Spleen (tissue), 11 donors: ENCODE results near the gene UTS2B. TPM values are rescaled to one million over a fixed set of nuclear protein-coding genes. Genes with fewer than 3 reads are reported as not detected.

Source experiments
- DNase-seq: peaks from one replicate; pipeline ENCODE4 v3.0.0-alpha.2; 2020
- H3K27ac ChIP-seq, 8 donors: fragments of 200-600 bp; sonication (generic) in 7 of 8; 1 replicate in 4 of 8; 2 replicates in 4 of 8; pipeline versions ENCODE4 v1.5.0 to v1.8.0; 2016 to 2021; ENCODE audit warnings: inconsistent platforms in 4 of 8, mild to moderate bottlenecking in 4 of 8, moderate library complexity in 1 of 8
- H3K27me3 ChIP-seq, 7 donors: fragments of 200-600 bp; sonication (generic) in 6 of 7; replicated peaks in 1 of 7; 1 replicate in 4 of 7; 2 replicates in 3 of 7; pipeline versions ENCODE4 v1.5.0 to v1.8.0; 2016 to 2021; ENCODE audit warnings: inconsistent platforms in 3 of 7, mild to moderate bottlenecking in 1 of 7
- H3K36me3 ChIP-seq, 6 donors: fragments of 200-600 bp; sonication (generic) in 5 of 6; 1 replicate in 4 of 6; 2 replicates in 2 of 6; pipeline versions ENCODE4 v1.5.0 to v1.8.0; 2016 to 2021; ENCODE audit warnings: inconsistent platforms in 2 of 6
- H3K4me1 ChIP-seq, 6 donors: fragments of 200-600 bp; sonication (generic) in 5 of 6; 1 replicate in 3 of 6; 2 replicates in 3 of 6; pipeline versions ENCODE4 v1.5.0 to v1.8.0; 2016 to 2021; ENCODE audit warnings: inconsistent platforms in 3 of 6
- H3K4me3 ChIP-seq, 8 donors: fragments of 200-600 bp; sonication (generic) in 7 of 8; 1 replicate in 4 of 8; 2 replicates in 4 of 8; pipeline versions ENCODE4 v1.5.0 to v1.8.0; 2016 to 2021; ENCODE audit warnings: inconsistent platforms in 4 of 8, mild to moderate bottlenecking in 4 of 8, moderate library complexity in 2 of 8
- H3K9me3 ChIP-seq, 8 donors: fragments of 200-600 bp; sonication (generic) in 7 of 8; 1 replicate in 4 of 8; 2 replicates in 4 of 8; pipeline versions ENCODE4 v1.5.0 to v1.8.0; 2016 to 2021; ENCODE audit warnings: inconsistent platforms in 4 of 8
- POLR2A ChIP-seq, 3 donors: fragments of 450-650 bp; IDR thresholded peaks; one replicate each; pipeline ENCODE4 v1.5.1; 2017; ENCODE audit warnings: antibody characterized with exemption in 3 of 3, mild to moderate bottlenecking in 1 of 3
- POLR2AphosphoS5 ChIP-seq, 3 donors: sonication (generic); formaldehyde crosslinking; IDR thresholded peaks; one replicate each; pipeline ENCODE4 v1.5.1; 2017; ENCODE audit warnings: antibody characterized with exemption in 3 of 3
- WGBS, 5 donors: extraction: QIAGEN DNeasy Blood & Tissue Kit in 3 of 5; methylation state at CpG; one replicate each; pipeline versions ENCODE4 v1.1.5 to v1.1.7; 2013 to 2018; 5-methylcytosine and 5-hydroxymethylcytosine counted together
- intact Hi-C: fragments of 100-400 bp; cut with DNase I; formaldehyde crosslinking; loops from one replicate; pipeline ENCODE4 v1.15.0; 2023; ENCODE audit warnings: low total_unique reads
- polyA plus RNA-seq, 3 donors: library from polyadenylated mRNA; stranded (reverse); fragments of 200-250 nt; gene quantifications; one replicate each; pipeline ENCODE4 v1.2.1, GENCODE V29; 2013
- total RNA-seq, 7 donors: library from RNA; depleted of rRNA in 3 of 7; stranded (reverse); fragments of >200 nt in 3 of 7; fragmentation: NEBNext Ultra II Directional in 4 of 7; extraction: Animal tissue kit (Norgen Biotek cat#: 25700) in 4 of 7; gene quantifications; one replicate each; pipeline versions ENCODE4 v1.1.0 to v1.2.1, GENCODE V29; 2016 to 2021
- TF ChIP-seq, protein P1 (sequence below), 11 experiments: fragments of 200-600 bp in 7 of 11; fragments of 450-650 bp in 4 of 11; sonication (generic) in 4 of 11; IDR thresholded peaks in 8 of 11; conservative IDR thresholded peaks in 3 of 11; 1 replicate in 7 of 11; 2 replicates in 4 of 11; pipeline versions ENCODE4 v1.4.0 to v1.8.0; 2016 to 2021; ENCODE audit warnings: antibody characterized with exemption in 11 of 11, inconsistent platforms in 4 of 11, mild to moderate bottlenecking in 1 of 11
- donor health status: healthy with polysubstance abuse.
- donor health status: DM: no; HTN: no; CAD: no; lungs with moderate emphysema.
- donor health status: DM: no; HTN: no; CAD: no.
- donor health status: Bipolar disorder and iron deficiency.
- donor health status: healthy.
- donor health status: DM: no; HTN: no; CAD: no.
- donor health status: DM: yes; HTN: yes; CAD: no.

The UTS2B gene
- total and polyA plus RNA-seq, 10 donors, result 0.20 to 3.2 (median 0.54) TPM; not detected in 1

- TF ChIP-seq POLR2AphosphoS5 (IDR thresholded peaks at IDR 0.05) (no peak), POLR2A (IDR thresholded peaks at IDR 0.05) (no peak)
- TF ChIP-seq, protein P1, sequence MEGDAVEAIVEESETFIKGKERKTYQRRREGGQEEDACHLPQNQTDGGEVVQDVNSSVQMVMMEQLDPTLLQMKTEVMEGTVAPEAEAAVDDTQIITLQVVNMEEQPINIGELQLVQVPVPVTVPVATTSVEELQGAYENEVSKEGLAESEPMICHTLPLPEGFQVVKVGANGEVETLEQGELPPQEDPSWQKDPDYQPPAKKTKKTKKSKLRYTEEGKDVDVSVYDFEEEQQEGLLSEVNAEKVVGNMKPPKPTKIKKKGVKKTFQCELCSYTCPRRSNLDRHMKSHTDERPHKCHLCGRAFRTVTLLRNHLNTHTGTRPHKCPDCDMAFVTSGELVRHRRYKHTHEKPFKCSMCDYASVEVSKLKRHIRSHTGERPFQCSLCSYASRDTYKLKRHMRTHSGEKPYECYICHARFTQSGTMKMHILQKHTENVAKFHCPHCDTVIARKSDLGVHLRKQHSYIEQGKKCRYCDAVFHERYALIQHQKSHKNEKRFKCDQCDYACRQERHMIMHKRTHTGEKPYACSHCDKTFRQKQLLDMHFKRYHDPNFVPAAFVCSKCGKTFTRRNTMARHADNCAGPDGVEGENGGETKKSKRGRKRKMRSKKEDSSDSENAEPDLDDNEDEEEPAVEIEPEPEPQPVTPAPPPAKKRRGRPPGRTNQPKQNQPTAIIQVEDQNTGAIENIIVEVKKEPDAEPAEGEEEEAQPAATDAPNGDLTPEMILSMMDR (IDR thresholded peaks at IDR 0.05 in 8 of 11, conservative IDR thresholded peaks at IDR 0.05 in 3 of 11), result no peak
- H3K27ac ChIP-seq, result peak overlapping the region in 6 of 8 donors; percentile 5 to 68 (median 52)
- DNase-seq, result no peak
- no peak overlapping the region for H3K4me3 ChIP-seq
- H3K36me3 ChIP-seq, result peaks cover 0 to 47% (median 26%) of the 10 kb centered on the region in 6 donors
- peaks cover 4 to 78% (median 40%) of the 10 kb centered on the region in 6 donors for H3K4me1 ChIP-seq
- intact Hi-C loops, result no loop called here
- no peaks in the 10 kb centered on the region for H3K27me3 ChIP-seq
- 60 to 76% (median 68%) methylated on average over 5 of the region's 5 CpGs for WGBS, 5 donors
- no peaks in the 10 kb centered on the region for H3K9me3 ChIP-seq
Measured at GRCh38 chr3:191356631-191357439, 26.5 kb upstream of the UTS2B start.

DNA sequence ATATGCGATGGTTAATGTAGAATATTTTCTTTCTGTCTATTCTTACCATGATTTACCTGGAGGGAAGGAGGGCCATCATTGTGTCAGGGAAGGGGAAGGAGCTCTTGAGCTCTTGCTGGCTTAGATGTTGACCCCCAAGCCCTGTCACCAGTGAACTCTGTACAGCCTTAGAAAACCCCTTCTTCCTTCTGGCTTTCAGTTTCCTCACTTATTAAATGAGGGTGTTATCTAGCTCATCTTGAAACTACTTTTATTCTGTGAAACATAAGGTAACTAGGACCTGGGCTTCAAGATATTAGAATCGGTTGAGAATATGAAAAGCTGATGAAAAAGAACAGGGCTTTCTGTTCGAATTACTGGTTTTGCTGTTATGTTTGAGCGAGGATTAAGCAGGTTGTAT, 25.1 kb upstream of the UTS2B start:
- WGBS, 5 donors, result 74 to 85% (median 80%) methylated on average over 4 of the region's 4 CpGs
- Histone ChIP-seq H3K4me3 (no peak overlapping the region), H3K36me3 (peaks cover 0 to 33% (median 14%) of the 10 kb centered on the region in 6 donors), H3K4me1 (peaks cover 10 to 92% (median 48%) of the 10 kb centered on the region in 6 donors), H3K9me3 (no peaks in the 10 kb centered on the region), H3K27ac (peak overlapping the region in 4 of 8 donors; percentile 8 to 68 (median 58)), H3K27me3 (no peaks in the 10 kb centered on the region)
- no peak for TF ChIP-seq POLR2A (IDR thresholded peaks at IDR 0.05)
- TF ChIP-seq POLR2AphosphoS5 (IDR thresholded peaks at IDR 0.05), result no peak
- TF ChIP-seq, protein P1 (IDR thresholded peaks at IDR 0.05 in 8 of 11, conservative IDR thresholded peaks at IDR 0.05 in 3 of 11), result no peak
- intact Hi-C loops, result no loop called here
- DNase-seq, result no peak

DNA sequence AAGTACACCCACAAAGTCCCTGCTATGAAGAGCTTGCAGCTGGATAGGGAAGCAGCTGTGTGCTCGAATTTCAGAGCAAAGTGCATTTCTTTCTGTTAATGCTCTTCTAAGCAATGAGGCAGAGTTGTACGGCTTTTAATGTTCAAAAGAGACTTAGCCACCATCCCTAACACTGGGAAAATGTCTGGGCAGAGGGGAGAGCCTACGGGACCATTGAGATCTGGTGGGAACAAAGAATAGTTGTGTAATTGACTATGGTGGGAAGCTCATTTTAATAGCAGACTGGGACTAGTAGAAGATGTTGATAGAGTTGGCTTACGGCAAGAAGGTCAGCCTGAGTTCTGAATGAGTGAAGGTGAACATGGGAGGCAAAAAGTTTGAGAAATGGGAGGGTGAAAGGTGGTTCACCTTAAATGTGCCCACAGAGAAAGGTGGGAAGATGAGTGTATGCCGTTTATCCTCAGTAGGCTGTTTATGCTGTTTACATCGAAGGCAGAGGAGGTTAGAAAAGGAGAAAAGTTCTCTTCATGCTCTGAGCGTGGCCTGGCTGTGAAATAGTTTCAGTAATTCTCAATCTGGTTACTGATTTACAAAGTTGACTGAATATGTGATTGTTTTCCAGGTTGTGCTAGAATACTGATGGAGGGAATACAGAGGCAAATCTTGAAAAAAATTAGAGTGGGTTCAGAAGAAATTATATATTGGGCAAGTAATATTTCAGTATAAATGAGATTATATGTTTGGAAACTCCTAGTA, 22.9 kb upstream of the UTS2B start:
- TF ChIP-seq POLR2A (IDR thresholded peaks at IDR 0.05) (no peak), POLR2AphosphoS5 (IDR thresholded peaks at IDR 0.05) (no peak)
- TF ChIP-seq, protein P1 (IDR thresholded peaks at IDR 0.05 in 8 of 11, conservative IDR thresholded peaks at IDR 0.05 in 3 of 11), result no peak
- H3K27me3 ChIP-seq, result no peaks in the 10 kb centered on the region
- H3K27ac ChIP-seq, result peak overlapping the region in 3 of 8 donors; percentile 12 to 54 (median 22)
- no peak for DNase-seq
- no peak overlapping the region for H3K4me3 ChIP-seq
- H3K4me1 ChIP-seq, result peaks cover 10 to 100% (median 51%) of the 10 kb centered on the region in 6 donors
- peaks cover 0 to 11% (median 4%) of the 10 kb centered on the region in 6 donors for H3K36me3 ChIP-seq
- WGBS, 5 donors, result 68 to 85% (median 80%) methylated on average over 7 of the region's 7 CpGs
- H3K9me3 ChIP-seq, result no peaks in the 10 kb centered on the region
- intact Hi-C loops, result no loop called here

GRCh38 chr3:191352014-191352413, 21.7 kb upstream of the UTS2B start:
- TF ChIP-seq, protein P1 (IDR thresholded peaks at IDR 0.05 in 8 of 11, conservative IDR thresholded peaks at IDR 0.05 in 3 of 11), result no peak
- TF ChIP-seq POLR2AphosphoS5 (IDR thresholded peaks at IDR 0.05) (no peak), POLR2A (IDR thresholded peaks at IDR 0.05) (no peak)
- intact Hi-C loops, result no loop called here
- Histone ChIP-seq H3K27ac (peak overlapping the region in 2 of 8 donors; percentile 54 to 75), H3K36me3 (no peaks in the 10 kb centered on the region), H3K4me3 (no peak overlapping the region), H3K4me1 (peaks cover 10 to 100% (median 54%) of the 10 kb centered on the region in 6 donors), H3K27me3 (no peaks in the 10 kb centered on the region), H3K9me3 (no peaks in the 10 kb centered on the region)
- WGBS, 5 donors, result 82 to 86% (median 84%) methylated on average over 1 of the region's 1 CpG
- DNase-seq, result no peak
